NCI-H1930 (cell line): ENCODE data around the gene ANKRD33.
"Not testable (repeated sequence)": the region's sequence is repeated elsewhere in the genome, so short reads cannot be mapped to it uniquely, and the experiment has no call there.

Experiments used
- DNase-seq, 2 experiments: peaks; one replicate each; lab custom pipeline; 2025; lab: John Stamatoyannopoulos, UW

The ANKRD33 gene

GRCh38 chr12:51883295-51883694 is 4.6 kb upstream of the ANKRD33 start:
- DNase-seq, result no peak

DNA sequence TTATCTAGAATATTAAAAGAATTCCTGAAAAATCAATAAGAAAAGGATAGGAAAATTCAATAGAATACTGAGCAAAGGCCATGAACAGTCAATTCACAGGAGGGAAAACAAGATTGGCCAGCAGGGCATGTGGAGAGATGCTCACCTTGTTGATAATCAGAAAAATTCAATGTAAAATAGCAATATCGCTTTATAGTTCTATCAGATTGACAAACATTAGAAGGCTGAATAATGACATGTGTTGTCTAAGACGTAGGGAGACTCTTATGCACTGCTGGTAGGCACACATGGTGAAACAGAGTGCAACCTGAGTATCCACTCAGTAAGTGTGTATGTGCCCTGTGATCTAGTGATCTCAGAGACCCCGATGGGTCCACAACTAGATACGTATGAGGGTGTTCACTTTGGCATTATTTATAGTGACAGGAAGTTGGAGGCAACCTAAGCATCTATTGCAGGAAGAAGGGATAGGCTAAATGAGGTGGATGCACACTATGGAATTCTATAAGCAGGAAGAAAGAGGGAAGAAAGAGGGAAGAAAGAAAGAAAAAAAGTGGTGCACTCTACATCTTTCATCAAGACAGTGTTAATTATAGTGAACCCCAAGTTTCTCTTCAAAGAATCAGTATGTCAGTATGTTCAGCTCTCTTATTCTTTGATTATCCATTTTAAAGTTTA is 3.8 kb upstream of the ANKRD33 start:
- no peak for DNase-seq

GRCh38 chr12:51884676-51885229 is 3.1 kb upstream of the ANKRD33 start:
- no peak for DNase-seq

GRCh38 chr12:51885294-51886020 is 2.4 kb upstream of the ANKRD33 start:
- not testable (repeated sequence) for DNase-seq

DNA sequence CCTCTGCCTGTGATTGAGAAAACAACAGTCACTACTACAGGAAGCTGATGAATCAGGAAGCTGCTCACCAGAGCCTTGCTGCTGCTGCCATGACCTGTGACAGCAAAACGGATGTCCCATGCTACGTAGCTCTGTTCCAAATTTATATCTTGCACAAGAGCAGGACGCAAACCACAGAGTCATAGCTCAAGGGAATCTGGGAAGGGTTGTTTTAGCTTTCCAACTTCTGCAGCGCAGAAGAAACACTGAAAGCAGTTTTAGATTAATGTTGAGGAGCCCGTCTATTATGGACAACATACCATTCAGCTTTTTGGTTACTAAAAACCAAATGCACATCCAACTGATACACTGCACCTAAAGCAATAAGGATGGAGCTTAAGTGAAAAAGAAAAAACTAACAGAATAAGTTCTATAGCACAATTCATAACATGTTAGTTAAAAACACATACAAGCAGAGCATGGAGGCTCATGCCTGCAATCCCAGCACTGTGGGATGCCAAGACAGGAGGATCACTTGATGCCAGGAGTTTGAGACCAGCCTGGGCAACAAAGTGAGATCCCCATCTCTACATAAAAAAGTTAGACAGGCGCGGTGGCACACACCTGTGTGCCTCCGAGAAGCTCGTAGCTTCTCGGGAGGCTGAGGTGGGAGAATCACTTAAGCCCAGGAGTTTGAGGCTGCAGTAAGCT is 1.7 kb upstream of the ANKRD33 start:
- DNase-seq, result no peak

DNA sequence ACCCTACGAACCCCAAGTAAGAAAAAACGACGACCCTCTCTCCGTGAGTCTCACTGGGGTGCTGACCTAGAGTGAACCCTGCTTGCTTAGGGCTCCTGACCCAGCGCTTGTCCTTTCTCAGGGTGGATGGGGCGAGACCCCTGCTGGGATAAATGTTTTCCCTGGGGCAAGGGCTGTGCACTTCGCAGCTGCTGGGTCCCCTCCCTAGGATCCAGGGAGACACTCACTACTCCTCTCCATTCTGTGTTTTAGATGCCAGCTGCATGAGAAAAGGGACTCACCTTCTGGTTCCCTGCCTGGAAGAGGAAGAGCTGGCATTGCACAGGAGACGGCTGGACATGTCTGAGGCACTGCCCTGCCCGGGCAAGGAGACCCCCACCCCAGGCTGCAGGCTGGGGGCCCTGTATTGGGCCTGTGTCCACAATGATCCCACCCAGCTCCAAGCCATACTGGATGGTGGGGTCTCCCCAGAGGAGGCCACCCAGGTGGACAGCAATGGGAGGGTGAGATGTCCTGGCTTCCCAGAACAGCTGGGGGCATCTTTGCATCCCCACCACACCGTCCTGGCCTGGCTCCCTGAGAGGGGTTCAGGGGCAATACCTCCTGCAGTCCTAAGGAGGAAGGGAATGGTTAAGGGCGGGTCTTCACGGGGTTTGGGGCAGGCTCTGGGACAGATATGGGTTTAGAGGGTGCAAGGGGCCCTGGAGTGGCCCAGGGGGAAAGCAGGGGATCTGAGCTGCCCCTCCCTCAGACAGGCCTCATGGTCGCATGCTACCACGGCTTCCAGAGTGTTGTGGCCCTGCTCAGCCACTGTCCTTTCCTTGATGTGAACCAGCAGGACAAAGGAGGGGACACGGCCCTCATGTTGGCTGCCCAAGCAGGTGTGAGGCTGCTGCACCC is 663 bp downstream of the ANKRD33 start:
- no peak for DNase-seq

DNA sequence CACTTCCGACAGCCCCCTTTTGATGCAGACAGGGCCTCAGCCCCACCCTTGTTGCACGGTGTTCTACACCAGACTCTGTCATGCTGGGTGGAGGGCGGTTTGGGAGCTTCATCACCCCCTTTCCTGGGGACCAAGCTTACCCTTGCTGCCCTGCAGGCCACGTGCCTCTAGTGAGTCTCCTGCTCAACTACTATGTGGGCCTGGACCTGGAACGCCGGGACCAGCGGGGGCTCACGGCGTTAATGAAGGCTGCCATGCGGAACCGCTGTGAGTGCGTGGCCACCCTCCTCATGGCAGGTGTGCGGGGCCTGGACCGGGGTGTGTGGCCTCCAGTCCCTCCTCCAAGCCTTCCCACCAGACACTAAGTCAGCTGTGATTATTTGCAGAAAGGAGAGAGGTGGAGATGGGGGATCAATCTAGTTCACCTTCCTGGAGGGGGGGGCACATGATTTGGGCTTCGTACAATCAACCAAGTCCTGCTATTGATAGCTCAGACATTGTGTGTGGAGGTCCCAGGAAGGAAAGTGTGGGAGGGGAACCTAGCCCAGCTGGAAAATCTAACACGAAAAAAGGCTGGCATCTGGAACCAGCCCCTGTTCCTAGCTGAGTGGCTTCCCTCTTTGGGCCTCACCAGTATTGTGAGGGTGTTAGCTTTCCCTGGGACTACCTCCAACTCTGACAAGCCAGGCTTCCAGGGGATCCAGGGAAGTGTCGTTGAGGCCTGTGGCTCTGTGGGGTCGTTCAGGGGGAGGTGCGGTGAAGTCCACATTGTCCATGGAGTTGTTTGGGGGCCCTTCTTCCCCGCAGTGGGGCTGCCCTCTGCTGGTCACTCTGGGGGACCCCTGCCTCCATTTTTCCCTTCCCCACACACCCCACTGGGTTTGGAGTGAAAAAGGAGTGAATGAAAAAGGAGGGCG is 1.6 kb downstream of the ANKRD33 start:
- DNase-seq, result no peak

DNA sequence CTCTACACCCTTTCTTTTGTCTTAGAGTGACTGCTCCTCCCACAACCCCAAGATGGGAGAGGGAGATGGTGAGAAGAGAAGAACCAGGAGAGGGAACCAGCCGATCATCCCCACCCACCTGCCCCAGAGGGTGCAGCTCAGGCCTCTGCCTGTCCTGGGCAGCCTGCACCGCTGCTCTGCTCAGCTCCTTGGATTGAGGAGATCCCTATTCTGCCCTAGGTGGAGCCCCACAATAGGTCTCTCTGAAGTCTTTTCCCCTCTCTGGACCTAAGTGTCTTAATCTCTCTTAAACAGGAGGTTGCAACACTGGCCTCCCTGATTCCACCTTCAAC is 2.2 kb downstream of the ANKRD33 start:
- DNase-seq, result no peak

GRCh38 chr12:51890511-51891171 is 2.7 kb downstream of the ANKRD33 start:
- no peak for DNase-seq

DNA sequence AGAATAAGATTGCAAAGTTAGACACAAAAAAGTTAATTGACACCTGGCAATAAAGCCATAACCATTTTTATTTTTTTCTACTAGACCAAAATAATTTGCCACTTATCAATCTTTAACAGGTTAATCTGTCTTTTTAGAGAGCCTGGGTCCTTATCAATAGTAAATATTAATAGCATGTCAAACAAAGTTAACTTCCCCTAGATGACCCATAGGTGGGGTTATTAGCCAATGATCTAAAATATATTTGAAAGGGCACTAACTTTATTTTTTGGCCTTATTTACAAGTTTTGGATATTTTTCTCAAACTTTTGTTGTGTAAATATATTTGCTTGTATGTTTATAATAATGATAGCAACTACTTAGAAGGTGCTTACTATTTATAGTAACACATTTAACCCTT is 3.9 kb downstream of the ANKRD33 start:
- no peak for DNase-seq

DNA sequence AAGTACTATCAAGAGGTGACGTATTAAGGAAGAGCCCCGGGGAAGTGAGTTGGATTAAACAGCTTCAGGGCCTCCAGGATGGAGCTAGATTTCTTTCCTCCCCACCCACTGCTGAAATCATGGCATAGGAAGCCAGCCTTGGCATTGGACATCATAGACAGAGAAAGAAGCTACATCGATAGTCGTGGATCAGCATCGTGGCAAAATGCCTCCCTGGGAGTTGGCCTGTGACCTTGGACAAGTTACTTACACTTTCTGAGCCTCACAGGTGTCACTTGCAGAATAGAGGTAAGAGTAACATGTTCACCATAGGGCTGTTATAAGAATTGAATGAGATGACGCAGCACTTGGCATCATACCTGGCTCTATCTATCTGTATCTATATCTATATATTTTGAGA is 5.9 kb downstream of the ANKRD33 start:
- no peak for DNase-seq

GRCh38 chr12:51895378-51896135 is 7.7 kb downstream of the ANKRD33 start:
- no peak for DNase-seq

DNA sequence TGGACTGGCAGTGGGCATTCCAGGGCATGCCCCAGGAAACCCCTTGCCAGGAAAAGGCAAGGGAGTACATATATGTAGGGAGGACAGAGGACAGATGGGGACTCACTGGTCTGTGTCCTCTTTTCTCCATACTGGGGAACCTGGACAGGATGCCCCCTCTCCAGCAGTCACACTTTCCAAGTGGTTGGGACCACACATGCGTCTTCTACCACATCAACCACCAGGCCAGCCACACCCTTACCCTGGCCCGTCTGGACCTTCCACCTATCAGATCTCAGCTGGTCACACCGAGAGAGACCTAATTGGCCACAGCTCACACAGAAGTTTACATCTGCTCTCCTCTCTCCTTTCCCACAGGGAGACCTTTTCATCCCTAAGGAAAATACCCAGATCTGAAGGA is 8.3 kb downstream of the ANKRD33 start:
- DNase-seq, result no peak

- no peak for DNase-seq
Observed at GRCh38 chr12:51897181-51897580, 9.3 kb downstream of the ANKRD33 start.

DNA sequence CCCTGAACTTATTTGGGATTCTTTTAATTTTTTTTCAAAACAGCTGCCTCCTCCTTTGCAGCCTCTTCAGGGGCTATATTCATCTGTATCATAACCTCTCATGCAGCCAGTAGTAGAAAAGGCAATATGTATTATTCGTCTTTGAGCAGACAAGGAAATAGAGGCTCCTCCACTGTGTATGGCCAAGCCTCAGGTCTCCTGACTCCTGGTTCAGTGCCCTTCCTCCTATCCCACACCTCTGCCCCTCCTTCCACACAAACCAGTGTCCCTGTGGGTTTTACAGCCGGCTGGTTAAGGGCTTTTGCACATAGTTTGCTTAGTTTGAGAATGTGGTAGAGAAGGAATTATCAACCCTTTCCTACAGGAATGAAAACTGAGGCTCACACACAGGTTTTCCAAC is 10.6 kb downstream of the ANKRD33 start:
- DNase-seq, result no peak

DNA sequence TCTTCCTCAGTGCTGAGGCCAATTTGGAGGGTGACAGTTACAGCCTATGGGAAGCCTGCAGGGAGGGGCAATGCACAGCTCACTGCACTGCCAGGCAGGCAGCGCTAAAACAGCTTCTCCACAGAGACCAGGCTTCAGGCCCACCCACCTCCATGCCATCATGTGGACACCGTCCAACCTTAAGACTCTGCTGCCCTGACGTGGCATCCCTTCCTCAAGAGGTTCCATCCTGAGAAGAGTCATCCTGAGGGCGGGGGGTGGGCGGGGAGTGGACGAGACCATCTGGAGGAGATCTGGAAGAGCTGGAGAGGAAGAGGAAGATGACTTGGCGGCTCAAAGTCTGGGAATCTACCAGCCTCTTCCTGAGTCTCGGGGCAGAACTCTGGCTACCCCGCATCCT is 11.0 kb downstream of the ANKRD33 start:
- no peak for DNase-seq

DNA sequence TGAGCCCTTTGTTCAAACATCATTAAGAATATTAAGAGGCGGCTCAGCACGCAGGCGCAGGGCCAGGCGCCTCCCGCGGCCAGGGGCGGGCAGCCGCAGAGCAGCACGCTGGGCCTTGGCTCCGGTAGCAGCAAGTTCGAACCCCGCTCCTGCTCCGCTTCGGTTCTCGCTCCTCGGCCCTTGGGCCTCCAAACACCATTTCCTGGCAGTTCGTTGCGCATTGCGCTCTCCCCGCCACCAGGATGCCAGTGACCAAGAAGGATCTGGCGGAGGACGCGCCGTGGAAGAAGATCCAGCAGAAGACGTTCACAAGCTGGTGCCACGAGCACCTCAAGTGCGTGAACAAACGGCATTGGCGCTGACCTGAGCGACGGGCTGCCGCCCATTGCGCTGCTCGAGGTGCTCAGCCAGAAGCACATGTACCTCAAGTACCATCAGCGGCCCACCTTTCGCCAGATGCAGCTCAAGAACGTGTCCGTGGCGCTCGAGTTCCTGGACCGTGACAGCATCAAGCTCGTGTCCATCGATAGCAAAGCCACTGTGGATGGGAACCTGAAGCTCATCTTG is 12.5 kb downstream of the ANKRD33 start:
- DNase-seq, result no peak

- no peak for DNase-seq
Observed at GRCh38 chr12:51901121-51901817, 13.4 kb downstream of the ANKRD33 start.

- no peak for DNase-seq
Observed at GRCh38 chr12:51901881-51902280, 14.0 kb downstream of the ANKRD33 start.
